ENCODE measurements around the gene SRL.

DNA sequence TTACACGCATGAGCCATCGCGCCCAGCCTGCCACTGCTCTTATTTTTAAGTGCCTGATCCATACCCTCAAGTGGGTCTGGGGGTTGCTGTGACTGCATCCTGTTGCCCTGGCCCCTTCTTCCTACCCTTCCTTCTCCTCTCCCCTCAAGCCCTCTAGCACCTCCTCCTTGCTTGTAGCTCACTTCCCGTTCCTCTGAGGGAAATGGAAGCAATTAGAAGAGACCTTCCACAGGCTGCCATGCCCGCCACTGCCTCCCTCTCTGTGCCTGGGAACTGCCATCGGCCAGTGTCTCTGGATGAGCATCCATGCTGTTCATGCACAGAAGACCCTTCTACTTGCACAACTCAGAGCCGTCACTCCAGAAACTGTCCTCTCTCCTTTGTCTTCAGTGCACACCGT, 41.6 kb upstream of the SRL start:
- TF ChIP-seq EP300 (IDR thresholded peaks at IDR 0.05) (no peak), POLR2AphosphoS5 (IDR thresholded peaks at IDR 0.05) (no peak)
- TF ChIP-seq, protein P1, sequence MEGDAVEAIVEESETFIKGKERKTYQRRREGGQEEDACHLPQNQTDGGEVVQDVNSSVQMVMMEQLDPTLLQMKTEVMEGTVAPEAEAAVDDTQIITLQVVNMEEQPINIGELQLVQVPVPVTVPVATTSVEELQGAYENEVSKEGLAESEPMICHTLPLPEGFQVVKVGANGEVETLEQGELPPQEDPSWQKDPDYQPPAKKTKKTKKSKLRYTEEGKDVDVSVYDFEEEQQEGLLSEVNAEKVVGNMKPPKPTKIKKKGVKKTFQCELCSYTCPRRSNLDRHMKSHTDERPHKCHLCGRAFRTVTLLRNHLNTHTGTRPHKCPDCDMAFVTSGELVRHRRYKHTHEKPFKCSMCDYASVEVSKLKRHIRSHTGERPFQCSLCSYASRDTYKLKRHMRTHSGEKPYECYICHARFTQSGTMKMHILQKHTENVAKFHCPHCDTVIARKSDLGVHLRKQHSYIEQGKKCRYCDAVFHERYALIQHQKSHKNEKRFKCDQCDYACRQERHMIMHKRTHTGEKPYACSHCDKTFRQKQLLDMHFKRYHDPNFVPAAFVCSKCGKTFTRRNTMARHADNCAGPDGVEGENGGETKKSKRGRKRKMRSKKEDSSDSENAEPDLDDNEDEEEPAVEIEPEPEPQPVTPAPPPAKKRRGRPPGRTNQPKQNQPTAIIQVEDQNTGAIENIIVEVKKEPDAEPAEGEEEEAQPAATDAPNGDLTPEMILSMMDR (IDR thresholded peaks at IDR 0.05), result no peak
